Measurements from ENCODE around the gene TSR3.
A peak's percentile ranks its signal among the peaks of the same experiment; 100 is the strongest.

The TSR3 gene

DNA sequence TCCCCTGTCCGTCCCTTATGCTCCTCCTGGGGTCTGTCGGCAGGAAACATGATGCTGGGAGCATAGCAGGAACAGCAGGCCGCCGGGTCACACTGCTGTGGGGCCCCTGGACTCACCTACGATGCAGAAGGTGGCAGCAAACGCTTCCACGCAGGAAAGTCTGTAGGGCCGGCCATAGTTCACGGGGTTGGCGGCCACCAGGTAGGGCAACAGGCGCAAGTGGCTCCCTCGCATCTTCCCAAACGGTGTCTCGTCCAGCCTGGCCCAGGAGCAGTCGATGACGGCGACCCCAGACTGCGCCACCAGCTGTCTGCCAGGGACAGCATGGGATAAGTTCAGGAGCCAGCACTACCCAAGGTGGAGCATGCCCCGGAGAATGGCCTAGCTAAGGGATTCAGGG lies 987 bp downstream of the TSR3 start:
- no peak for TF ChIP-seq Cebpa-rat (IDR thresholded peaks at IDR 0.05)
- Histone ChIP-seq H3K27ac (peak overlapping the region in 5 of 11 experiments; percentile 72 to 85 (median 81); a peak in 7 of 22 replicates), H4K20me1 (peaks cover 5 to 80% (median 34%) of the 10 kb centered on the region in 11 experiments; a peak in 21 of 22 replicates)

DNA sequence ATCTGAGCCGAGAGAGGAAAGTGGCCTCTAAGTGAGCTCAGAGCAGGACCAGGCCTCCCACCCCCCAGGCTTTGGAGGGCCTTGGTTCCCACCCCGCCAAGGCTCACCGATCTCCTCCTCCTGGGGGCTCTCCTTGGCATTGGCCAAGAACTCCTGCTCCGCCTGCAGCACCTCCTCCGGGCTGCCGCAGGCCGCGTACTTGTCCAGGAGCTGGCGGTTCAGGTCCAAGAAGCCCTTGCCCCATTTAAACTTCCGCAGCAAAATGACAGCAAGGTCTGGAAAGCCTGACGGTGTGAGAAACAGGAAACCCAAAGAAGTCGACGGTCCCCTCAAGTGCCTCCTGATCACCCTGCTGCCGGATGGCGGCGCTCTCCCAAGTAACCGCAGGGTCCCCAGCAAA lies 1.7 kb downstream of the TSR3 start:
- Histone ChIP-seq H3K9ac (peak overlapping the region in 8 of 11 experiments; percentile 86 to 96 (median 91); a peak in 13 of 22 replicates), H4K20me1 (peaks cover 0 to 72% (median 27%) of the 10 kb centered on the region in 11 experiments; a peak in 20 of 22 replicates), H3K4me3 (peak overlapping the region in 3 of 10 experiments; percentile 87 to 97 (median 88); a peak in 5 of 20 replicates), H3K27me3 (no peaks in the 10 kb centered on the region), H3K9me3 (replicated peaks in 1 of 11) (no peaks in the 10 kb centered on the region), H3K27ac (no peak overlapping the region), H3K4me2 (peak overlapping the region in 10 of 11 experiments; percentile 89 to 99 (median 96); a peak in 19 of 22 replicates), H3K4me1 (peaks cover 26 to 38% (median 32%) of the 10 kb centered on the region in 10 experiments), H3K36me3 (peaks cover 20 to 39% (median 27%) of the 10 kb centered on the region in 11 experiments)
- no peak for TF ChIP-seq Cebpa-rat (IDR thresholded peaks at IDR 0.05)

More for the DNA sequence above, 987 bp downstream of the TSR3 start:
- Histone ChIP-seq H3K4me3 (peak overlapping the region; percentile 77 to 99 (median 92)), H3K9me3 (replicated peaks in 1 of 11) (no peaks in the 10 kb centered on the region), H3K9ac (peak overlapping the region; percentile 73 to 96 (median 88)), H3K4me2 (peak overlapping the region; percentile 89 to 99 (median 97)), H3K36me3 (peaks cover 20 to 39% (median 27%) of the 10 kb centered on the region in 11 experiments), H3K27me3 (no peaks in the 10 kb centered on the region), H3K4me1 (peaks cover 26 to 46% (median 32%) of the 10 kb centered on the region in 10 experiments)

DNA sequence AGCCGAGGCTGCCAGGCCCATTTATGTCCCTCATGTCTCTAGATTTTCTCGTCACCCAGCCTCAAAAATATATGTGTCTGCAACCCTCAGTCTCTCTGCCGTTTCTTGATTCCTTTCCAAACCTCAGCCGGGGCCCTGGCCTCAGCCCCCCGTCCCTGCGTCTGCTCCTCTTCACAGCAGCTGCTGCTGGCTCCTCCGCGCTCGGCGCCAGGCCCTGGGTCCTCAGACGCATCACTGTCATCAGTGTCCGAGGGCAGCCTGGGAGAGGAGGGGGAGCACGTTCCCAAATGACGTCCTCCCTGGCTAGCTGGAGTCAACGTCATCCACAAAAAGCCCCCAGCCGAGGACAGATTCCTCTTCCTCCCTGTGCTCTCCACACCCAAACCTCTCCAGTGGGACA lies 2.3 kb downstream of the TSR3 start:
- Histone ChIP-seq H3K4me1 (peaks cover 28 to 39% (median 33%) of the 10 kb centered on the region in 10 experiments), H3K9ac (peak overlapping the region in 4 of 11 experiments; percentile 27 to 96 (median 90); a peak in 4 of 22 replicates), H3K4me3 (no peak overlapping the region), H3K36me3 (peaks cover 20 to 39% (median 27%) of the 10 kb centered on the region in 11 experiments), H3K27me3 (no peaks in the 10 kb centered on the region), H3K27ac (no peak overlapping the region), H3K9me3 (replicated peaks in 1 of 11) (no peaks in the 10 kb centered on the region), H3K4me2 (no peak overlapping the region), H4K20me1 (peaks cover 0 to 70% (median 22%) of the 10 kb centered on the region in 11 experiments; a peak in 18 of 22 replicates)
- TF ChIP-seq Cebpa-rat (IDR thresholded peaks at IDR 0.05), result no peak

DNA sequence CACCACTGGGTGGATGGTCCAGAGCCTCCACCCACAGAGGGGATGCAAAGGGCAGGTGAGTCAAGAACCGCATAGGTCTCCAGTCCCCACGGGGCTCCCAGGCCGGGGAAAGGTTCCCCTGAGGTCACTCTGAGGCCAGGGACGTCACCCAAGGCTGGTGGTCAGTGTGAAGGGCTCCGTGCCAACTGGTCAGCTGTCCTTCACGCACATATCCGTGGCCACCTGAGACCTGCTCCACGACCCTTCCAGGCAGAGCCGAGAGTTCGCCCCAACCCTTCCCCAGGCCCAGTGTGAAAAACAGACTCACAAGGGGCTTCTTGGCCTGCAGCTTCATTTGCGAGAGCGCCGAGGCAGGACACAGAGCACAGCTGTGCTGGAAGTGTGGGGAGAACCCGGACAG lies 2.8 kb downstream of the TSR3 start:
- peaks cover 29 to 42% (median 35%) of the 10 kb centered on the region in 10 experiments for H3K4me1 ChIP-seq
- H3K9ac ChIP-seq, result 0 out of 22 replicates have a peak overlapping the region, but pooled peaks of 1 of the 11 experiments have one; percentile 13
- peaks cover 0 to 70% (median 18%) of the 10 kb centered on the region in 11 experiments; a peak in 17 of 22 replicates for H4K20me1 ChIP-seq
- no peak for TF ChIP-seq Cebpa-rat (IDR thresholded peaks at IDR 0.05)
- no peak overlapping the region for H3K4me3 ChIP-seq
- no peak overlapping the region for H3K4me2 ChIP-seq
- H3K27ac ChIP-seq, result no peak overlapping the region
- H3K27me3 ChIP-seq, result no peaks in the 10 kb centered on the region
- H3K36me3 ChIP-seq, result peaks cover 20 to 39% (median 27%) of the 10 kb centered on the region in 11 experiments
- H3K9me3 ChIP-seq (replicated peaks in 1 of 11), result no peaks in the 10 kb centered on the region

DNA sequence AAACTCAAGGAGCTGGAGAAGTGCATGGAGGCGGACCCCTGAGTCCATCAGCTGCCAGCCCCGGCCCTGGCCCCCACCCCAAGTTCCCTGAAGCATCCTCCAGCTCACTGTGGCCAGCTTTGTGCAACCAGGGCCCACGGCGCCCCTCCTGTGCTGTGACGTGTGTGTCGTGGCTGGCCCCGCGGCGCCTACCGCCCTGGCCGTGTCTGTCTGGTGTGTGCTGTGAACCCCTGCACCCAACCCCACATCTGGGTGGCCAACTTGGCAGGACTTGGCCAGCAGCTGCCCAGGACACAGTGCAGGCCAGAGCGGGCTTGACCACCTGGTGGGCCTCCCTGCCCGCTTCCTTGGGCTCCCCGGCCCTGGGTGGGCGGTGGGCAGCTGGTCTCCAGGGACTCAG lies 3.2 kb downstream of the TSR3 start:
- H3K4me2 ChIP-seq, result no peak overlapping the region

DNA sequence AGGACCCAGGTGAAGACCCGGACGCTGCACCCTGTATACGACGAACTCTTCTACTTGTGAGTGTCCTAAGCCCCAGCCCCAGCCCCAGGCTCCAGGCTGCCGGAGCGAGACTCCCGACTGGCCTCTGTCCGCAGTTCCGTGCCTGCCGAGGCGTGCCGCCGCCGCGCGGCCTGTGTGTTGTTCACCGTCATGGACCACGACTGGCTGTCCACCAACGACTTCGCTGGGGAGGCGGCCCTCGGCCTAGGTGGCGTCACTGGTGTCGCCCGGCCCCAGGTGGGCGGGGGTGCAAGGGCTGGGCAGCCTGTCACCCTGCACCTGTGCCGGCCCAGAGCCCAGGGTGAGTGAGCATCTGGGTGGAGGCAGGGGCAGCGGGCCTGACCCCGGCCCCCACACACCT lies 3.7 kb downstream of the TSR3 start:
- H4K20me1 ChIP-seq, result peaks cover 5 to 68% (median 17%) of the 10 kb centered on the region in 11 experiments; a peak in 18 of 22 replicates
- H3K27ac ChIP-seq, result no peak overlapping the region
- H3K9ac ChIP-seq, result no peak overlapping the region
- no peak for TF ChIP-seq Cebpa-rat (IDR thresholded peaks at IDR 0.05)
- no peaks in the 10 kb centered on the region for H3K9me3 ChIP-seq (replicated peaks in 1 of 11)
- H3K4me3 ChIP-seq, result no peak overlapping the region
- peaks cover 20 to 39% (median 27%) of the 10 kb centered on the region in 11 experiments for H3K36me3 ChIP-seq
- no peak overlapping the region for H3K4me2 ChIP-seq
- H3K4me1 ChIP-seq, result peaks cover 28 to 41% (median 34%) of the 10 kb centered on the region in 10 experiments
- H3K27me3 ChIP-seq, result no peaks in the 10 kb centered on the region

More for the DNA sequence above, 3.2 kb downstream of the TSR3 start:
- peaks cover 20 to 39% (median 27%) of the 10 kb centered on the region in 11 experiments for H3K36me3 ChIP-seq
- no peaks in the 10 kb centered on the region for H3K9me3 ChIP-seq (replicated peaks in 1 of 11)
- no peaks in the 10 kb centered on the region for H3K27me3 ChIP-seq
- no peak overlapping the region for H3K27ac ChIP-seq
- H3K4me1 ChIP-seq, result peaks cover 29 to 42% (median 36%) of the 10 kb centered on the region in 10 experiments
- H3K9ac ChIP-seq, result no peak overlapping the region
- TF ChIP-seq Cebpa-rat (IDR thresholded peaks at IDR 0.05), result no peak
- H4K20me1 ChIP-seq, result peaks cover 5 to 70% (median 15%) of the 10 kb centered on the region in 11 experiments; a peak in 18 of 22 replicates
- no peak overlapping the region for H3K4me3 ChIP-seq

DNA sequence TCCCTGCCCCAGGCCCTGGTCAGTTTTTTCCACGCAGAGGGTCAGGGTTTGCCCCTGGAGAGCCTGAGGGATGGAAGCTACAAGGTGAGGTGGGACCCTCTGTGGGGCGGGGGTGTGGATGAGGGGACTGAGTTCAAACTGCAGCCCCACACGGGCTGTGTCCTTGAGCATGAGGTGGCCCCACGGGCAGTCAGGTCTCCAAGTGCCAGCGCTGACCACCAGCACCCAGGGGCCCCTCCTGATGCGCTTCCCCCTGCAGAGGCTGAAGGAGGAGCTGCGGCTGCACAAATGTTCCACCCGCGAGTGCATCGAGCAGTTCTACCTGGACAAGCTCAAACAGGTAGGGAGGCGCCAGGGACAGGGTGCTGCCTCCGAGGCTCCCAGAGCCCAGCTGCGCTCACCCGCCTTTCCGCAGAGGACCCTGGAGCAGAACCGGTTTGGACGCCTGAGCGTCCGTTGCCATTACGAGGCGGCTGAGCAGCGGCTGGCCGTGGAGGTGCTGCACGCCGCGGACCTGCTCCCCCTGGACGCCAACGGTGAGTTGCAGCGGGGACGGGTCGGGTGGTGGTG lies 4.3 kb downstream of the TSR3 start:
- Histone ChIP-seq H3K4me2 (no peak overlapping the region), H3K4me1 (peaks cover 28 to 39% (median 32%) of the 10 kb centered on the region in 10 experiments), H3K9ac (no peak overlapping the region), H3K27me3 (no peaks in the 10 kb centered on the region), H3K9me3 (replicated peaks in 1 of 11) (no peaks in the 10 kb centered on the region), H3K4me3 (no peak overlapping the region), H3K27ac (no peak overlapping the region), H3K36me3 (peaks cover 20 to 39% (median 27%) of the 10 kb centered on the region in 11 experiments), H4K20me1 (peaks cover 0 to 66% (median 18%) of the 10 kb centered on the region in 11 experiments; a peak in 18 of 22 replicates)
- no peak for TF ChIP-seq Cebpa-rat (IDR thresholded peaks at IDR 0.05)

DNA sequence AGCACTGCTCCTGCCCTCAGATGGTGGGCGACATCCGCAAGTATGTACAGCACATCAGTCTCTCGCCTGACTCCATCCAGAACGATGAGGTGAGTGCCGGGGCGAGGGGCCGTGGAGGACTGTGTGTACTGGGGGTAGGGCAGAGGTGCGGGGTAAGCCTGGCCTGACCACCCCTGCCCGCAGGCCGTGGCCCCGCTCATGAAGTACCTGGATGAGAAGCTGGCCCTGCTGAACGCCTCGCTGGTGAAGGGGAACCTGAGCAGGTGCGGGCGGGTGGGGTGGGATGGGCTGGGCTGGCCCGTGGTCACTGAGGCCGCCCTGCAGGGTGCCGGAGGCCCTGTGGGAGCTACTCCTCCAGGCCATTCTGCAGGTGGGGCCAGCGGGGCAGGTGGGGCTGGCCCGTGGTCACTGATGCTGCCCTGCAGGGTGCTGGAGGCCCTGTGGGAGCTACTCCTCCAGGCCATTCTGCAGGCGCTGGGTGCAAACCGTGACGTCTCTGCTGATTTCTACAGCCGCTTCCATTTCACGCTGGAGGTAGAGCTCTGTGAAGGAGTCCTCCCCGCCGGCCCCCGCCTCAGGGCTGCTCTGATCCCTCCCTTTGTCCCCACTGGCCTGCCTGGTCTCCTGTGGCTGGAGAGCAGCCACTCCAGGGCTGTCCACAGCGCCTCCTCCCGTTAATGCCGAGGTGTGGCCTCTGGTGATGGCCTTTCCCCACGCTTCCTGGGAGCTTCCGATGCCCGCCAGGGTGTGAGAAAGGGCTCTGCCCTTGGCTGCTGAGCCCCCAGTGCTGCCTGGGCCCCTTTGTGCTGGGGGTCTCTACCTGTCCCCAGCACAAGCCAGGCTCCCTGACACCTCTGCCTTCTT lies 5.0 kb downstream of the TSR3 start:
- no peak overlapping the region for H3K9ac ChIP-seq
- peaks cover 0 to 5% (median 0%) of the 10 kb centered on the region in 11 experiments; a peak in 1 of 22 replicates for H3K27me3 ChIP-seq
- no peaks in the 10 kb centered on the region for H3K9me3 ChIP-seq (replicated peaks in 1 of 11)
- no peak overlapping the region for H3K27ac ChIP-seq
- no peak for TF ChIP-seq Cebpa-rat (IDR thresholded peaks at IDR 0.05)
- H3K4me3 ChIP-seq, result no peak overlapping the region
- peaks cover 20 to 39% (median 27%) of the 10 kb centered on the region in 11 experiments for H3K36me3 ChIP-seq
- peaks cover 0 to 69% (median 25%) of the 10 kb centered on the region in 11 experiments; a peak in 16 of 22 replicates for H4K20me1 ChIP-seq
- peaks cover 34 to 43% (median 39%) of the 10 kb centered on the region in 10 experiments for H3K4me1 ChIP-seq
- no peak overlapping the region for H3K4me2 ChIP-seq

Data from BLaER1 treated with 17β-estradiol and CSF1 and Interleukin-3, amounts not matched to agents 10 nM and 100 nM (cell line).